Nephron progenitor cell (in vitro differentiated cells): Measurements from ENCODE around the gene PLCG2.
"Not testable (repeated sequence)": the region's sequence is repeated elsewhere in the genome, so short reads cannot be mapped to it uniquely, and the experiment has no call there.

Experiments used
- DNase-seq: peaks from one replicate; pipeline ENCODE4 v3.0.0; 2021
- H3K27ac Mint-ChIP-seq: 2 replicates; pipeline ENCODE4 v1.8.0; 2021; ENCODE audit warnings: mild to moderate bottlenecking, moderate library complexity, mixed read lengths
- H3K27me3 Mint-ChIP-seq: 2 replicates; pipeline ENCODE4 v1.8.0; 2021; ENCODE audit warnings: mild to moderate bottlenecking, low read depth, mixed read lengths; ENCODE audit not compliant: poor library complexity
- H3K36me3 Mint-ChIP-seq: 2 replicates; pipeline ENCODE4 v1.8.0; 2021; ENCODE audit warnings: low read depth, mixed read lengths
- H3K4me1 Mint-ChIP-seq: 2 replicates; pipeline ENCODE4 v1.8.0; 2021; ENCODE audit warnings: mixed read lengths
- H3K4me3 Mint-ChIP-seq: 2 replicates; pipeline ENCODE4 v1.8.0; 2021; ENCODE audit warnings: mild to moderate bottlenecking, moderate library complexity, mixed read lengths
- H3K9me3 Mint-ChIP-seq: 2 replicates; pipeline ENCODE4 v1.8.0; 2021; ENCODE audit warnings: mild to moderate bottlenecking, moderate library complexity, mixed read lengths
- CTCF ChIP-seq: fragments of 200-600 bp; sonication (generic); IDR thresholded peaks from 2 replicates; pipeline ENCODE4 v1.5.0; 2021; ENCODE audit warnings: antibody characterized with exemption

Gene PLCG2

GRCh38 chr16:81756615-81757356 lies 22.3 kb upstream of the PLCG2 start:
- Mint-ChIP-seq H3K36me3 (no peaks in the 10 kb centered on the region), H3K9me3 (peaks cover 28% of the 10 kb centered on the region), H3K27me3 (peaks cover 4% of the 10 kb centered on the region), H3K27ac (peak overlapping the region; percentile 89), H3K4me3 (no peak overlapping the region), H3K4me1 (peaks cover 29% of the 10 kb centered on the region)
- TF ChIP-seq CTCF = no peak
- no peak for DNase-seq

- DNase-seq = no peak
- no peak overlapping the region for H3K27ac Mint-ChIP-seq
- H3K36me3 Mint-ChIP-seq = no peaks in the 10 kb centered on the region
Measured at GRCh38 chr16:81758376-81758775, 20.7 kb upstream of the PLCG2 start.

GRCh38 chr16:81762322-81762721 lies 16.8 kb upstream of the PLCG2 start:
- H3K27ac Mint-ChIP-seq, DNase-seq, H3K4me3 Mint-ChIP-seq, H3K36me3 Mint-ChIP-seq: not testable (repeated sequence)
- Mint-ChIP-seq H3K27me3 (peaks cover 14% of the 10 kb centered on the region), H3K9me3 (peaks cover 17% of the 10 kb centered on the region), H3K4me1 (peaks cover 24% of the 10 kb centered on the region)

More at GRCh38 chr16:81758376-81758775, 20.7 kb upstream of the PLCG2 start:
- Mint-ChIP-seq H3K4me1 (peaks cover 17% of the 10 kb centered on the region), H3K27me3 (peaks cover 15% of the 10 kb centered on the region), H3K4me3 (no peak overlapping the region), H3K9me3 (peaks cover 28% of the 10 kb centered on the region)
- TF ChIP-seq CTCF = no peak

GRCh38 chr16:81765111-81765919 lies 13.8 kb upstream of the PLCG2 start:
- Mint-ChIP-seq H3K4me3 (no peak overlapping the region), H3K36me3 (no peaks in the 10 kb centered on the region), H3K27ac (peak overlapping the region; percentile 3), H3K9me3 (no peaks in the 10 kb centered on the region), H3K27me3 (peaks cover 18% of the 10 kb centered on the region), H3K4me1 (peaks cover 24% of the 10 kb centered on the region)
- no peak for DNase-seq
- no peak for TF ChIP-seq CTCF

- Mint-ChIP-seq H3K4me3 (no peak overlapping the region), H3K9me3 (no peaks in the 10 kb centered on the region), H3K27me3 (peaks cover 18% of the 10 kb centered on the region)
Measured at GRCh38 chr16:81765969-81766368, 13.1 kb upstream of the PLCG2 start.

More at GRCh38 chr16:81765969-81766368, 13.1 kb upstream of the PLCG2 start:
- H3K4me1 Mint-ChIP-seq = peaks cover 24% of the 10 kb centered on the region
- peak overlapping the region; percentile 80 for H3K27ac Mint-ChIP-seq
- H3K36me3 Mint-ChIP-seq = no peaks in the 10 kb centered on the region
- TF ChIP-seq CTCF = no peak
- DNase-seq = no peak
